Progenitor cell of endocrine pancreas (in vitro differentiated cells): ENCODE data around the gene RFNG. TPM values are rescaled to one million over a fixed set of nuclear protein-coding genes. Genes with fewer than 3 reads are reported as not detected.

ENCODE experiments used
- DNase-seq: peaks from one replicate; pipeline ENCODE4 v3.0.0; 2021; ENCODE audit warnings: low spot score; ENCODE audit not compliant: unreplicated experiment
- H3K27ac Mint-ChIP-seq: 2 replicates; pipeline ENCODE4 v1.8.0; 2021; ENCODE audit warnings: mild to moderate bottlenecking, moderate library complexity, mixed read lengths
- H3K27me3 Mint-ChIP-seq: 2 replicates; pipeline ENCODE4 v1.8.0; 2021; ENCODE audit warnings: mixed read lengths
- H3K36me3 Mint-ChIP-seq: 2 replicates; pipeline ENCODE4 v1.8.0; 2022; ENCODE audit warnings: mixed read lengths; ENCODE audit not compliant: insufficient read depth
- H3K4me1 Mint-ChIP-seq: 2 replicates; pipeline ENCODE4 v1.8.0; 2021; ENCODE audit warnings: low read depth, mixed read lengths
- H3K4me3 Mint-ChIP-seq: 2 replicates; pipeline ENCODE4 v1.8.0; 2021; ENCODE audit warnings: low read depth, mild to moderate bottlenecking, moderate library complexity, mixed read lengths
- H3K9me3 Mint-ChIP-seq: 2 replicates; pipeline ENCODE4 v1.8.0; 2021; ENCODE audit warnings: low read depth, mixed read lengths
- CTCF ChIP-seq: fragments of 200-600 bp; sonication (generic); IDR thresholded peaks from one replicate; pipeline ENCODE4 v1.5.0; 2021; ENCODE audit warnings: antibody characterized with exemption, mild to moderate bottlenecking; ENCODE audit not compliant: unreplicated experiment
- total RNA-seq: library from RNA; stranded (reverse); gene quantifications from 2 replicates; pipeline ENCODE4 v1.2.1, GENCODE V29; 2021

The RFNG gene
- total RNA-seq, 1 donor from 2014 or later, result 65.5 TPM

- H3K9me3 Mint-ChIP-seq, result no peaks in the 10 kb centered on the region
- no peaks in the 10 kb centered on the region for H3K27me3 Mint-ChIP-seq
- no peak overlapping the region for H3K27ac Mint-ChIP-seq
- no peak for DNase-seq
- peaks cover 2% of the 10 kb centered on the region for H3K36me3 Mint-ChIP-seq
- no peak for TF ChIP-seq CTCF
- no peaks in the 10 kb centered on the region for H3K4me1 Mint-ChIP-seq
- no peak overlapping the region for H3K4me3 Mint-ChIP-seq
Observed at GRCh38 chr17:82058855-82059249, 7.2 kb upstream of the RFNG start.

GRCh38 chr17:82058230-82058854 lies 6.7 kb upstream of the RFNG start:
- H3K4me1 Mint-ChIP-seq, result peaks cover under 1% of the 10 kb centered on the region
- peaks cover 2% of the 10 kb centered on the region for H3K36me3 Mint-ChIP-seq
- H3K4me3 Mint-ChIP-seq, result no peak overlapping the region
- TF ChIP-seq CTCF, result no peak
- no peak for DNase-seq
- no peak overlapping the region for H3K27ac Mint-ChIP-seq
- H3K27me3 Mint-ChIP-seq, result no peaks in the 10 kb centered on the region
- no peaks in the 10 kb centered on the region for H3K9me3 Mint-ChIP-seq

- H3K4me1 Mint-ChIP-seq, result peaks cover 2% of the 10 kb centered on the region
- peaks cover 2% of the 10 kb centered on the region for H3K36me3 Mint-ChIP-seq
- no peak overlapping the region for H3K4me3 Mint-ChIP-seq
- no peak for TF ChIP-seq CTCF
- DNase-seq, result no peak
- no peaks in the 10 kb centered on the region for H3K27me3 Mint-ChIP-seq
- no peaks in the 10 kb centered on the region for H3K9me3 Mint-ChIP-seq
- no peak overlapping the region for H3K27ac Mint-ChIP-seq
Observed at GRCh38 chr17:82056729-82057621, 5.4 kb upstream of the RFNG start.

- Mint-ChIP-seq H3K36me3 (peaks cover 2% of the 10 kb centered on the region), H3K27me3 (no peaks in the 10 kb centered on the region), H3K27ac (no peak overlapping the region), H3K9me3 (no peaks in the 10 kb centered on the region), H3K4me1 (peaks cover 2% of the 10 kb centered on the region), H3K4me3 (no peak overlapping the region)
- no peak for TF ChIP-seq CTCF
- no peak for DNase-seq
Observed at GRCh38 chr17:82055965-82056728, 4.5 kb upstream of the RFNG start.
